ENCODE measurements around the gene AQP6. TPM values are rescaled to one million over a fixed set of nuclear protein-coding genes. Genes with fewer than 3 reads are reported as not detected.
"Not testable (repeated sequence)": the region's sequence is repeated elsewhere in the genome, so short reads cannot be mapped to it uniquely, and the experiment has no call there.

AQP6 gene
- total RNA-seq, 1 donor from 2014 or later = not detected

DNA sequence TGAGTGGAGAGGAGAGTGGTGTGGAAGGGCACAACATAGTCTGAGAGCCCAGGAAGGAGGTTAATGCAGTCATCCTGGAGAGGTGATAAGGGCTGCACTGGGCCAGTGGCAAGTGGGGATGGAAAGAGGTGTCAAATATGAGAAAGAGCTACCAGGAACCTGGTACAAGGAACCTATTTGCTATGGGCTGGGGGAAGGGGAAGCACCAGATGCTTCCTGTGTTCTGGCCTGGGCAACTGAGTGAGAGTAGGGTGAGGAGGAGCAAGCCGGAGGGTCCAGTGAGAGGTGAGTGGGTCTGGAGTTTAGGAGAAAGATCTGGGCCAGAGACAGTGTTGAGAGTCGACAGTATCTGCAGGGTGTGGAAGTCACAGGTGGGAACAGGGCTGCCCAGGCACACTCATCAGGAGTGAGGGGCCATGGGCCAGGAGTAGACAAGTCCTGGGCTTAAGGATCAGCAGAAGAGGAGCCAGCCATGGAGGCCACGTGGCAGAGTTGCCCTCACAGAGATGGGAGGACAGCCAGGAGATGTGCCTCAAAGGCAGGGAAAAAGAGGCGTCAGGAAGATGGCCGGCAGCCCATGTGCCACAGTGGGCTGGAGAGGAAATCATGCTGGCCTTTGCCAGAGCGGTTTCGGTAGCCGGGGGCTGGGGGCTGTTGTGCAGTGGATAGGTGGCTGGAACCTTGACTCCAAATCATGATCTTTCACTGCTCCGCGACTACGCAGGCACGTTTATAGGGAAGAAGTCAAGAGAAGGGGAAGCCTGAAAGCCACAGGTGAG is 2.9 kb upstream of the AQP6 start:
- DNase-seq (ENCODE audit: low spot score) = no peak

- DNase-seq (ENCODE audit: low spot score) = no peak
Measured at GRCh38 chr12:49970658-49971057, 2.1 kb upstream of the AQP6 start.

DNA sequence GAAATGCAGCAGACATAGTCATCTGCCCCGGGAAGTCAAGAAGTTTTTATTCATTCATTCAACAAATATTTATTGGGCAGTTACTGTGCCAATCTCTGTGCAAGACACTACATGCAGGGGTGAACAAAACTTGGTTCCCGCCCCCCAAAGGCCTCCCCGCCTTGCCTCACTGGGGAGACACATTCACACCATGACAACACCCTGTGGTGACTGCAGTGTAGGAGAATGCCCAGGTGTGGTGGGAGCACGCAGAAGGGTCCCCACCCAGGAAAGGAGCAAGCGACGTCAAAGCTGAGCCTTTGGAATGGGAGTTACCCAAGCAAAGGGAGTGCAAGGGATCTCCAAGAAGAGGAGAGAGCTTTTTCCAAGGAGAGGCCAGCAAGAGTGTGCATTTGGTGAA is 1.6 kb upstream of the AQP6 start:
- no peak for DNase-seq (ENCODE audit: low spot score)

DNA sequence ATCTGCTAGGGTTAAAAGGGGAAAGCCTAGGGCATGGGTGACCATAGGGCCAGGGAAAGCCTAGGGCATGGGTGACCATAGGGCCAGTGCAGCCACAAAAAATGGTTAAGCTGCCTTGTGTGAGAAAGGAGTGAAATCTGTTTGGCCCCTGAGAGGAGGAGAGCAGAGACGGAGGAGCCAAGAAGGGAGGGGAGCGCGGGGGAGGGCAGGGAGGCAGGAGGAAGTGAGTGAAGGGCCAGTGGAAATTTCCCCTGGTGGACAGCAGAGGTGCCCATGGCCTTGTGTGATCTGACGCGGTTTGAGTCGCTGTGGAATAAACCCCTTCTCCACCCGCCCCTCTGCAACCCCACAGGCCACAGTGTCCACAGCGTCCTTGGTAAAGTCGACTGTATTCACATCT is 618 bp upstream of the AQP6 start:
- no peak for DNase-seq (ENCODE audit: low spot score)

DNA sequence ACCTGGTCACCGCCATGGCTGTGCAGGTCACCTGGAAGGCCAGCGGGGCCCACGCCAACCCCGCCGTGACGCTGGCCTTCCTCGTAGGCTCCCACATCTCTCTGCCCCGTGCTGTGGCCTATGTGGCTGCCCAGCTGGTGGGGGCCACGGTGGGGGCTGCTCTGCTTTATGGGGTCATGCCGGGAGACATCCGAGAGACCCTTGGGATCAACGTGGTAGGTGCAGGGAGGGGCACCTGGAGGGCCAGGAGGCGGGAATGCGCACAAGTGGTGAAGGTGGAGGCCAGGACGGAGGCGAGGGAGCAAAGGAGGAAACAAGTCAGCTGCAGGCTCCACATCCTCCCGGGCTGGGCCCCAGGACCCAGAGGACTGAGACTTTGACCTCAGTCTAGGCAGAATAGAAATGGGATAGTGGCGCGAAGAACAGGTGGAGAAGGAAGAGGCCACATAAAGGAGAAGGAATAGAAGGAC is 649 bp downstream of the AQP6 start:
- DNase-seq (ENCODE audit: low spot score) = no peak

DNA sequence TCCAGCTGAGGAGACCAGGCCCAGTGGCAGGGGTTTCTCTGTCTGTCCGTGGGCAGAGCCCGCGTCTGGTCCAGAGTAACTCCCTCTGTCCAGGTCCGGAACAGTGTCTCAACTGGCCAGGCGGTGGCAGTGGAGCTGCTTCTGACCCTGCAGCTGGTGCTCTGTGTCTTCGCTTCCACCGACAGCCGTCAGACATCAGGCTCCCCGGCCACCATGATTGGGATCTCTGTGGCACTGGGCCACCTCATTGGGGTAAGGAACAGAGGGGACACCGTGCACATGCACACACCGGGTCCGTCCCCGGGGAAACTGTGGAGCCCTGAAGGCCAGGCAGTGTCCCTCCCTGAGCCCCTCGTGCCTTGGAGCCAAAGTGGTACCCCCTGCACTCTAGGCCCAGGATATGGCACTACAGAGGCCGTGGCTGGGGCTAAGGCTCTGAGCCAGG is 1.5 kb downstream of the AQP6 start:
- no peak for DNase-seq (ENCODE audit: low spot score)

DNA sequence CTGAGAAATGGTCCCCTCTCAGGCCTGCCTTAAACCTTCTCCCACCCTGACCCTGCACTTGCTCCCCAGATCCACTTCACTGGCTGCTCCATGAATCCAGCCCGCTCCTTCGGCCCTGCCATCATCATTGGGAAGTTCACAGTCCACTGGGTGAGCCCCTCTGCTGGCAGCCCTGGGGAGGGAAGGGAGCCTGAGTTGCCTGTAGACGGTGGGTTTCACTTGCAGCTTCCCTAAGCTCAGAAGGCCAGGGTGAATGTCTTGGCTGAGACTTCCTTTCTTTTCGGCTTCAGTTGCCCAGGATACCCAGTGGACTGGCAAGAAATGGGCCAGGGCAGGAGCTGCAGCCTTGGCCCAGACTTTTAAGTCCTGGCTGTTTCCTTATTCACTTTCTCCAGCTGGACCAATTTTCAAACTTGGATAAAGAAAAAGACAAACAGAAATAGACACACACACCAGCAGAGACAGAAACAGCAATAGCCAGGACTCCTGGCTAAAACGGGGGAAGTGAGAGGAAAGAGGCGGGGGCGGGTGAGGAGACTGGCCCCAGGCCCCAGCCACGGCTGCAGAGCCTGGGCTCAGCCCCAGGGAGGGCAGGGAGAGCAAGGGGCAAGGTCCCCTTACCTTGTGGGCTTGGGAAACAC is 2.0 kb downstream of the AQP6 start:
- no peak for DNase-seq (ENCODE audit: low spot score)

GRCh38 chr12:49975318-49975761 is 2.6 kb downstream of the AQP6 start:
- DNase-seq (ENCODE audit: low spot score) = no peak

GRCh38 chr12:49976557-49976956 is 3.8 kb downstream of the AQP6 start:
- no peak for DNase-seq (ENCODE audit: low spot score)

- no peak for DNase-seq (ENCODE audit: low spot score)
Measured at GRCh38 chr12:49978125-49978524, 5.4 kb downstream of the AQP6 start.

GRCh38 chr12:49979016-49979586 is 6.4 kb downstream of the AQP6 start:
- no peak for DNase-seq (ENCODE audit: low spot score)

DNA sequence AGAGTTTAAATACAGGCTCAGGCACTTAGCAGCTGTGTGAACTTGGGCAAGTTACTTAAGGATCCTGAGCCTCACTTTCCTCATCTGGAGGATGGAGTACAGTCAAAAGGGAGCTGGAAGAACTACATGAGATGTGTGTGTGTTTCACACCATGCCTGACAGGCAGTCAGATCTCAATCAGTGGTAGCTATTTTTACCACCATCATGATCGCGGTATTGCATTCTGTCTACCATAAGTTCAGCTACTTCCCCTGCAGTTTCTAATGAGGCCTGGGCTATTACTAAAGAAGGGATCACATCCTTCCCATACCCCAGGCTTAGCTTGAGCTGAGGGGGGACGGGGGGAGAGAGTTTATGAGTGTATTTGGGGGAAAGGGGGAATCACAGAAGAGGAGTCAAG is 7.0 kb downstream of the AQP6 start:
- no peak for DNase-seq (ENCODE audit: low spot score)

DNA sequence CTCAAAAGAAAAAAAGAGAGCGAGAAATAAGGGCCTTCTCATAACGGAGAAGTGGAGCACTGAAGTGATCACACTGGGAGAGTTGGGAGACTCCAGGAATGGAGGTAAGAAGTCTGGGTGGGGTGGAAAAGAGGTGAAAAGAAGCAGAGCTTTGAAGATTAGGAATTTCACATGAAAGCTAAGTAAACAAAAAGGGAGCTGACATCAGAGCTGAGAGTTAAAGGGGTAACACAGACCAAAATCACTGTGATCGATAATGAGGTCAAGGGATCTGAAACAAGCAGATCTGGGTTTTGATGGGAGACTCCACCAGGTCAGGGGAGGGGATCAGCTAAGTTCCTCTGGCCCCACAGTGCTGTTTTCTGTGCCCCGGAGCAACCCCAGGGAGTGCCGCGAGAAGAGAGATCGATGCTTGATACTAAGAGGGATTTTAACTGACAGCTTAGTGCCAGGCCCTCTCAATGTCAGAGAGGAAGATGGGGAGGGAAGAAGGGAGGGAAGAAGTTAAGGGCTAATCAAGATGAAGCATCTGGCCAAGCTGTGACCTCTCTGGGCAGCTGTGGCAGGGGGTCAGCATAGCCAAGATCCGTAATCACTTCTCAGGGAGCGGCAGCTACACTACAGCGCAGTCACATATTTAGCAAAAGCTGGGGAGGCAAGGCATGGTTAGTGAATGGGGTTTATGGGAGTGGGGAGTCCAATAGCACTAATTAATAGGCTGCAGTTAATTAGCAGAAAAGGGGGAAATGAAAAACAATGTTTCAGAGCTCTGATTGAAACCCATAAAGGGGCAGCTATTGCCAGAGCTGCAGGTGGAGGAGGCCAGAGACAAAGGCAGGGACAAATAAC is 8.0 kb downstream of the AQP6 start:
- DNase-seq (ENCODE audit: low spot score) = no peak

DNA sequence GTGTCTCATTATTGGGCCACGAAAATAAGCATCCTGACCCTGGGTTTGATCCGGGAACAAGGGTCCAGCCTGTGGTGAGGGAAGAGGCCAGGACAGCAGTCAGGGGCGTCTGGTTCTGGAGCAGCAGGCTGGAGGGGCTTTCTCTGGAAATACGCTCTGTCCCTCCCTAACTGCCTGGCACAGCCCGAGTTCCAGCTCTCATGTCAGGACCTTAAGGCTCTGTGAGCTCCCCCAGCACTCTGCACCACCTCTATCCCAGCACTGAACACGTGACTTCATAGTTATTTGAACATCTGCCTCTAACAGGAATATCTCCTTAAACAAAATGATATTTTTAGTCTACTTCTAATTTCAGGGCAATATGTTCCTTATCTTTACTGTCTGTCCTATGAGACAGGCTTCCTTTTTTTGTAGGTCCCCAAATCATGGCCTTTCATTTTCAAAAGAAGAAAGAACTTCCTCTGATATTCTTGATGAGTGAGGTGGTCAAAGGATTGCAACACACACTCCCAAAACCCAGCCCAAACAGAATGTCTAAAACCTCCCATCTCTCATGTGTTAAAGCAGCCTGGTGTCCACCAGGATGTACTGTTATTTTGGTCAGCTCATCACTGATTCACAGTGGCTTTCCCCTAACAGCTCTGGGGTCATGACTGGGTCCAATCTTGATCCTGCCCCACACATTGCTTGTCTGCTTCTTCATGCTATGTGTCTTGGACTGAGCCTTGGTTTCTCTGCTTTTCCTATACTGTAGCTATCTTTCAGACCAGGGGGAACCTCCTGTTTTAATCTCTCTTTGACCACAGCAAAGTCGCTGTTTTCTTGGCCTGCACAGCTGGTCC is 9.7 kb downstream of the AQP6 start:
- no peak for DNase-seq (ENCODE audit: low spot score)

GRCh38 chr12:49983892-49984291 is 11.1 kb downstream of the AQP6 start:
- no peak for DNase-seq (ENCODE audit: low spot score)

DNA sequence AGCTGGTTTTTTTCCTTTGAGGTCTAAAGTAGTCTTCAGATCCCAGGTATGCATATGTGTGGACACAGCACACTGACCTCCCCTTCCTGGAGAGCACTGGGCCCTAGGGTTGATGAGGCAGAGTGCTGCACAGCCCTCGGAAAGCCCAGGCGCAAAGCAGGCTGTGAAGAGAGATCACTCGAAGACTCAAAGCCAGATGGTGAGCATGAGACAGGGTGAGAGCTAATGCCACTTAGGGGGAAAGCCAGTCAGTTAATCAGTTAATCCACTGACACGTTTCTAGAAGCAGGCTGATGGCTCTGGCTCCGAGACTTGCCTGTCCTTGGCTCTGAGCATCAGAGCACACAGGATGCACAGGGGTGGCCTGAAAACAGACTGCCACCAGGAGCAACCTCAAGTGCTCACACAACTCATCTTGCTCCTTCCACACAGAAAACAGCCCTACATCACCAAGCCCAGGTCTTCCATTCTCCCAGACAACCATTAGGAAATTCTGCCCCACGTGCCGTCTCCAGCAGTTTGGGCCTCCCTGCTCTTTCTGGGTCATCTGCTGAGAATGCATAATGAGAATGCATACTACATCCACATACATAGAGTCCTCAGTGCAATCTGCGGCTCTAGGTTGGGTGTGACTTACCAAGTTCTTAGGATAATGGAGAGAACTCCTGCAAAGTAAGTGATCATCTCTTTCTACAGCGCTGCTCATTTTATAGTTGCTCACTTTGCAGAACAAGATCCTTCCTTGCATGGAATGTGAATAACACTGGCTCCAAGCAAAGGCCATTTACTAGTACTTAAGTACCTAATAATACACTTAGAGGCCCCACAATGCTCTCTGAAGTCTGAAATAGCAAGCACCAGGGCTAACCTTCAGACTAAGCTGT is 12.0 kb downstream of the AQP6 start:
- no peak for DNase-seq (ENCODE audit: low spot score)

GRCh38 chr12:49985981-49986380 is 13.2 kb downstream of the AQP6 start:
- DNase-seq (ENCODE audit: low spot score) = no peak

GRCh38 chr12:49986476-49986875 is 13.7 kb downstream of the AQP6 start:
- not testable (repeated sequence) for DNase-seq (ENCODE audit: low spot score)

DNA sequence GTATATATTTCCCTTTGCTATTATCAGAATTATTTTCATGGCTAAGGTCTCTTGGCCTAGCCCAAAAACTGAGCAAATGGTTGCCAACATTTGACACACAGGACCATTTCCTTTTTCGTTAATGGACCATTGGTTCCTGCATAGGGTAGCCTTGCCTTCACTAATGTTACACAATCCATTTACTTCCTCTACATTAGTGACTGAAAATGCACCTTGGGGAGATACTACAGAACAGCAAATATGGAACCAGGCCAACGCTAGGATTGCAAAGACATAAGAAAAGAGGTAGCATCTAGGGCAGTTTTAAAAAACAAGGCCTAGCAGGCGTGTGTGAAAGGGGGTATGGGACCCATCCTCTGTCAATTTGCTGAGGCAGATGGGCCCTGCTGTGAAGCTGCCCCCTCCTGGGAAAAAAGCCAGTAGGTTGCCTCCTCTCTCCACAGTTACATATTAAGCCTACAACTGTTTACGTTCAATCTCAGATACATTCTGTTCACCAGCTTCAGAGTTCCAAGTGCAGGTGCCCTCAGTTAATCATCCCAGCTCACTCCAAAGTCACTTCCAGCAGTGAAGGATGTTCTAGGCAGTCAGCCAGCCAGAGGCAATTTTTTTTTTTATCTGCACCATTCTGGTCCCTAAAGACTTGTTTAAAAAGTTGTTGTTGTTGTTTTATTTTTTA is 15.0 kb downstream of the AQP6 start:
- DNase-seq (ENCODE audit: low spot score) = no peak

Measured in ureter (tissue), 1 donor.